OCI-LY1 (cell line): ENCODE data around the gene OR52B4.

Experiments used
- H2AFZ ChIP-seq: fragments of 200-600 bp; sonication (generic), shearing (Covaris generic); 2 replicates; pipeline ENCODE4 v1.6.0; 2014; ENCODE audit warnings: antibody characterized with exemption, mild to moderate bottlenecking, low read length
- H3F3A ChIP-seq: fragments of 200-600 bp; sonication (generic), shearing (Covaris generic); 2 replicates; pipeline ENCODE4 v1.6.0; 2014; ENCODE audit warnings: mild to moderate bottlenecking, antibody characterized with exemption, low read length, moderate library complexity; ENCODE audit not compliant: insufficient read depth
- H3K27ac ChIP-seq: fragments of 200-600 bp; sonication (generic); 2 replicates; pipeline ENCODE4 v1.5.1; 2014; ENCODE audit warnings: low read length, mixed run types, mild to moderate bottlenecking, low read depth; ENCODE audit not compliant: poor library complexity, severe bottlenecking
- H3K27me3 ChIP-seq: fragments of 200-600 bp; sonication (generic); 2 replicates; pipeline ENCODE4 v1.6.0; 2014; ENCODE audit warnings: antibody characterized with exemption, mild to moderate bottlenecking, low read length, moderate library complexity; ENCODE audit not compliant: insufficient read depth
- H3K36me3 ChIP-seq: fragments of 200-600 bp; sonication (generic); 2 replicates; pipeline ENCODE4 v1.6.1; 2014; ENCODE audit warnings: mild to moderate bottlenecking, antibody characterized with exemption, low read length, moderate library complexity, mixed read lengths; ENCODE audit not compliant: insufficient read depth
- H3K4me1 ChIP-seq: fragments of 200-600 bp; sonication (generic); 2 replicates; pipeline ENCODE4 v1.5.1; 2014; ENCODE audit warnings: mild to moderate bottlenecking, low read length, moderate library complexity; ENCODE audit not compliant: insufficient read depth, severe bottlenecking
- H3K4me2 ChIP-seq: fragments of 200-600 bp; sonication (generic), shearing (Covaris generic); 2 replicates; pipeline ENCODE4 v1.6.1; 2014; ENCODE audit warnings: low read length
- H3K4me3 ChIP-seq: fragments of 200-600 bp; sonication (generic); 2 replicates; pipeline ENCODE4 v1.5.1; 2014; ENCODE audit warnings: low read length, low read depth, mild to moderate bottlenecking, mixed read lengths; ENCODE audit not compliant: poor library complexity, severe bottlenecking
- H3K79me2 ChIP-seq: fragments of 200-600 bp; shearing (Covaris generic); 2 replicates; pipeline ENCODE4 v1.6.1; 2016; ENCODE audit warnings: mixed run types, low read length, mixed read lengths; ENCODE audit not compliant: insufficient read depth
- H3K9ac ChIP-seq: fragments of 200-600 bp; sonication (generic), shearing (Covaris generic); 2 replicates; pipeline ENCODE4 v1.6.1; 2014; ENCODE audit warnings: mild to moderate bottlenecking, low read length, mixed read lengths
- H3K9me2 ChIP-seq: fragments of 200-600 bp; sonication (generic), shearing (Covaris generic); 2 replicates; pipeline ENCODE4 v1.6.1; 2014; ENCODE audit warnings: low read depth, mild to moderate bottlenecking, low read length, mixed read lengths
- H3K9me3 ChIP-seq: fragments of 200-600 bp; shearing (Covaris generic); 2 replicates; pipeline ENCODE4 v1.6.1; 2014; ENCODE audit warnings: low read length, mixed read lengths
- H4K20me1 ChIP-seq: fragments of 200-600 bp; sonication (generic), shearing (Covaris generic); 2 replicates; pipeline ENCODE4 v1.6.0; 2016; ENCODE audit warnings: mild to moderate bottlenecking, low read length; ENCODE audit not compliant: insufficient read depth
- EZH2 ChIP-seq: fragments of 200-600 bp; sonication (generic), shearing (Covaris generic); IDR thresholded peaks from 2 replicates; pipeline ENCODE4 v1.8.0; 2017; ENCODE audit warnings: borderline replicate concordance, mixed run types, mild to moderate bottlenecking, antibody characterized with exemption, low read length, moderate library complexity, mixed read lengths
- TF ChIP-seq, protein P1 (sequence below): fragments of 200-600 bp; sonication (generic), shearing (Covaris generic); IDR thresholded peaks from 2 replicates; pipeline ENCODE4 v1.5.1; 2017; ENCODE audit warnings: mild to moderate bottlenecking, antibody characterized with exemption, low read length, moderate library complexity, mixed read lengths

The OR52B4 gene

DNA sequence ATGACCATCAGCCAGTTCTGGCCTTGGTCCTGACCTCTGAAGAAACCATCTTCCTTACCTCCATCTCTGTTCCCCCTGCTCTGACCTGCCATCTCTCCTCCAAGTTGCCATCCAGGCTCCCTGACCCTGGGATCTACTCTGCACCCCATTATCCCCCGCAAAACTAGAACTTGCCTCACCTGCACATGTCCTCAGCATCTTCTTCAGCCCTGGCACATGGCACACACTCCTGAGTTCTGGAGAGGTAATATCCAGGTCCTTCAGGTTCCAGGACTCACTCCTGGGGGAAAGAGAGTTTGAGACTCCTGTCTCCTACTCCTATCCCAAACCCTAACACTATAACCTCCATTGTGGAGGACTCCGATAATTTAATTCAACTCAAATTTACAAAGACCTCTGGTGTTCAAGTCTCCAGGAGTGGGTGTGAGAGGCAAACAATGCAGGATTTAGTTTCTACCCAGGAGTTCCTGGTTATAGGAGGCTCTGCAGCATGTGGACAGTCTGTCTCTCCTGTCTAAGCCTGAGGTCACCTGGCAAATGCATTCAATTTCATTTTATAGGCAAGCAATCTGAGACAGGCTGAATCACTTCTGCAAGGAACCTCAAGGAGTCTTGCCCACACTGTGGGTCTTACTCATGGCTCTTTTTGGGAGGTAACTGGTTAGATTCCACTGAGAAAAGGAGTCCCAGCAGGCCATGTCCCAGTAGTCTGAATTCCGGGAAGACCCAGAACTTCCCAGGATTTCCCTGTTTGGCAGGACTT, 18.0 kb upstream of the OR52B4 start:
- H3K36me3 ChIP-seq, result peaks cover 27% of the 10 kb centered on the region
- no peaks in the 10 kb centered on the region for H4K20me1 ChIP-seq
- H2AFZ ChIP-seq, result no peak overlapping the region
- no peaks in the 10 kb centered on the region for H3K9me3 ChIP-seq
- no peak overlapping the region for H3K4me3 ChIP-seq
- H3K27me3 ChIP-seq, result no peaks in the 10 kb centered on the region
- no peaks in the 10 kb centered on the region for H3F3A ChIP-seq
- TF ChIP-seq EZH2, result no peak
- TF ChIP-seq, protein P1, sequence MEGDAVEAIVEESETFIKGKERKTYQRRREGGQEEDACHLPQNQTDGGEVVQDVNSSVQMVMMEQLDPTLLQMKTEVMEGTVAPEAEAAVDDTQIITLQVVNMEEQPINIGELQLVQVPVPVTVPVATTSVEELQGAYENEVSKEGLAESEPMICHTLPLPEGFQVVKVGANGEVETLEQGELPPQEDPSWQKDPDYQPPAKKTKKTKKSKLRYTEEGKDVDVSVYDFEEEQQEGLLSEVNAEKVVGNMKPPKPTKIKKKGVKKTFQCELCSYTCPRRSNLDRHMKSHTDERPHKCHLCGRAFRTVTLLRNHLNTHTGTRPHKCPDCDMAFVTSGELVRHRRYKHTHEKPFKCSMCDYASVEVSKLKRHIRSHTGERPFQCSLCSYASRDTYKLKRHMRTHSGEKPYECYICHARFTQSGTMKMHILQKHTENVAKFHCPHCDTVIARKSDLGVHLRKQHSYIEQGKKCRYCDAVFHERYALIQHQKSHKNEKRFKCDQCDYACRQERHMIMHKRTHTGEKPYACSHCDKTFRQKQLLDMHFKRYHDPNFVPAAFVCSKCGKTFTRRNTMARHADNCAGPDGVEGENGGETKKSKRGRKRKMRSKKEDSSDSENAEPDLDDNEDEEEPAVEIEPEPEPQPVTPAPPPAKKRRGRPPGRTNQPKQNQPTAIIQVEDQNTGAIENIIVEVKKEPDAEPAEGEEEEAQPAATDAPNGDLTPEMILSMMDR, result no peak
- no peaks in the 10 kb centered on the region for H3K79me2 ChIP-seq
- no peak overlapping the region for H3K9ac ChIP-seq
- no peaks in the 10 kb centered on the region for H3K4me1 ChIP-seq
- no peaks in the 10 kb centered on the region for H3K9me2 ChIP-seq
- no peak overlapping the region for H3K4me2 ChIP-seq
- no peak overlapping the region for H3K27ac ChIP-seq

DNA sequence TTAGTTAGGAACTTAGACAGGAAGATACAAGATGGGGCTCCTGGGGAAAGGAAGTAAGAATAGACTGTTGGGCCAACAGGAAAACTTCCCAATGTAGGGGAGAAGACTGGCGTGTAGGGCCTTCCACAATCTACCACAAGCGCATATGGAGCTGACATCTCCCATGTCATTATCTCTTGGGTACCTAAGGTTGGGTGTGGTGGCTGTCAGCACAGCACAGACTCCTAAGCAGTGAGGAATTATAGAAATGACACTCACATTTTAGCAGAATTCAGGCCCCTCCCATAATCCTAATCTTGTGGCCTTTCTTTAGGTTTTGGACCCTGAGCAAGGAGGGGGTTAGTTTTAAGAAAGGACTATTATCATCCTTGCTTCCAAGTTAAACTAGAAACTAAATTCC, 13.7 kb upstream of the OR52B4 start:
- no peak overlapping the region for H3K4me2 ChIP-seq
- no peaks in the 10 kb centered on the region for H3K27me3 ChIP-seq
- no peak overlapping the region for H3K27ac ChIP-seq
- H3K9me3 ChIP-seq, result no peaks in the 10 kb centered on the region
- H4K20me1 ChIP-seq, result no peaks in the 10 kb centered on the region
- H3K9me2 ChIP-seq, result no peaks in the 10 kb centered on the region
- no peaks in the 10 kb centered on the region for H3K4me1 ChIP-seq
- H2AFZ ChIP-seq, result no peak overlapping the region
- H3K36me3 ChIP-seq, result no peaks in the 10 kb centered on the region; the same call in 1 of the 2 replicates
- no peak overlapping the region for H3K9ac ChIP-seq
- no peaks in the 10 kb centered on the region for H3K79me2 ChIP-seq
- TF ChIP-seq, protein P1, result no peak
- no peak for TF ChIP-seq EZH2
- no peaks in the 10 kb centered on the region for H3F3A ChIP-seq
- H3K4me3 ChIP-seq, result no peak overlapping the region

DNA sequence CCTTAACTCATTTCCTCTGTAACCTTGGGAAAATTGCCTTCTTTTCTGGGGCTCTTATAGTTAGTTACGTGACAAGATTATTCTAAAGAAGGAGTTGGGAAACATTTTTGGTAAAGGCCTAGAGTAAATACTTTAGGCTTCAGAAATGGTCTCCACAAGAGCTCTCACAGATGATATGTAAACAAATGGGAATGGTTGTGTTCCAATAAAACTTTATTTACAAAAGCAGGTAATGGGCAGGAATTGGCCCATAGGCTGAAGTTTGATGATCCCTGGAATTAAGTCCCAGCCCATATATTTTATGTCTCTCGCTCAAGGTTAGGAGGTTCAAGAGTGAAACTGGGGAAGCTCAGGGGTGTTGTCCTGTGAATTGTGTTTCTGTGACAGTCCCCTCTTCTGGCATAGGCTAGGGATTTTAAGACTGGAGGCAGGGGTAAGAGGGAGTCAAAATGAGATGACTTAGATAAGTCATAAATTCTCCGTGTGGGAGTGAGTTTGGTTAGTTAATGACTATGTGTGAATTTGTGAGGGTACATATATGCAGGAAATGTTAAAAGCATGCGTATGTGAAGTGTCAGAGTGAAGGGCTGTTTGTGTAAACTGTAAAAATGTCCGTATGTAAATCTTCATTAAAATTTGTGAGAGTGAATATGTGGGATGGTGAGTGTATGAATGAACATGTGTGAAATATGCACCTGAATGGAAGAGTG, 7.4 kb upstream of the OR52B4 start:
- Histone ChIP-seq H3K27ac (no peak overlapping the region), H3K4me2 (no peak overlapping the region), H3K36me3 (no peaks in the 10 kb centered on the region), H2AFZ (no peak overlapping the region), H3K4me1 (no peaks in the 10 kb centered on the region), H3K9ac (no peak overlapping the region), H3K79me2 (no peaks in the 10 kb centered on the region), H3K9me3 (no peaks in the 10 kb centered on the region), H3K9me2 (no peaks in the 10 kb centered on the region), H4K20me1 (no peaks in the 10 kb centered on the region), H3F3A (no peaks in the 10 kb centered on the region), H3K4me3 (no peak overlapping the region), H3K27me3 (no peaks in the 10 kb centered on the region; the same call in 1 of the 2 replicates)
- no peak for TF ChIP-seq EZH2
- TF ChIP-seq, protein P1, result no peak
